Karpas-422 (cell line): ENCODE data around the gene SNX10. TPM values are rescaled to one million over a fixed set of nuclear protein-coding genes. Genes with fewer than 3 reads are reported as not detected.
A peak's percentile ranks its signal among the peaks of the same experiment; 100 is the strongest.
"Not testable (repeated sequence)": the region's sequence is repeated elsewhere in the genome, so short reads cannot be mapped to it uniquely, and the experiment has no call there.

Experiments
- DNase-seq: peaks from one replicate; pipeline ENCODE4 v3.0.0-alpha.2; 2015
- H2AFZ ChIP-seq: fragments of 200-600 bp; sonication (generic); 2 replicates; pipeline ENCODE4 v1.6.1; 2014; ENCODE audit warnings: antibody characterized with exemption, low read length, mixed read lengths
- H3K27ac ChIP-seq: fragments of 200-600 bp; sonication (generic); 2 replicates; pipeline ENCODE4 v1.5.1; 2014; ENCODE audit warnings: mild to moderate bottlenecking, low read length, moderate library complexity
- H3K27me3 ChIP-seq: fragments of 200-600 bp; sonication (generic); 2 replicates; pipeline ENCODE4 v1.6.1; 2014; ENCODE audit warnings: low read length, mixed read lengths
- H3K36me3 ChIP-seq: fragments of 200-600 bp; sonication (generic); 2 replicates; pipeline ENCODE4 v1.6.1; 2014; ENCODE audit warnings: low read length, mixed read lengths; ENCODE audit not compliant: insufficient read depth
- H3K4me1 ChIP-seq: fragments of 200-600 bp; sonication (generic); 2 replicates; pipeline ENCODE4 v1.6.1; 2014; ENCODE audit warnings: mild to moderate bottlenecking, low read length, mixed read lengths
- H3K4me2 ChIP-seq: fragments of 200-600 bp; sonication (generic); 2 replicates; pipeline ENCODE4 v1.6.1; 2014; ENCODE audit warnings: low read length, low read depth, mild to moderate bottlenecking; ENCODE audit not compliant: poor library complexity, severe bottlenecking
- H3K4me3 ChIP-seq: fragments of 200-600 bp; sonication (generic); 2 replicates; pipeline ENCODE4 v1.5.1; 2014; ENCODE audit warnings: mild to moderate bottlenecking, antibody characterized with exemption, low read length, mixed read lengths
- H3K79me2 ChIP-seq: fragments of 200-600 bp; sonication (generic); 2 replicates; pipeline ENCODE4 v1.6.1; 2014; ENCODE audit warnings: mild to moderate bottlenecking, low read length, mixed read lengths
- H3K9ac ChIP-seq: fragments of 200-600 bp; sonication (generic); 2 replicates; pipeline ENCODE4 v1.6.0; 2014; ENCODE audit warnings: low read length
- H3K9me2 ChIP-seq: fragments of 200-600 bp; sonication (generic), shearing (Covaris generic); replicated peaks from 2 replicates; pipeline ENCODE4 v1.6.0; 2014; ENCODE audit warnings: mild to moderate bottlenecking, low read length, moderate library complexity; ENCODE audit not compliant: insufficient read depth
- H3K9me3 ChIP-seq: fragments of 300-700, 200-600 bp; sonication (generic); 2 replicates; pipeline ENCODE4 v1.6.1; 2014; ENCODE audit warnings: low read length, mixed read lengths
- H4K20me1 ChIP-seq: fragments of 200-600 bp; sonication (generic); 2 replicates; pipeline ENCODE4 v1.6.1; 2014; ENCODE audit warnings: mild to moderate bottlenecking, antibody characterized with exemption, low read length, low read depth; ENCODE audit not compliant: insufficient read depth
- total RNA-seq: library from RNA; depleted of rRNA; stranded (reverse); fragments of >200 nt; shearing (Covaris generic); gene quantifications from 2 replicates; pipeline ENCODE4 v1.2.3, GENCODE V29; 2014; ENCODE audit warnings: low replicate concordance; rRNA removed

SNX10 gene
- total RNA-seq, result 4.9 and 24.2 TPM in 2 replicates

GRCh38 chr7:26291699-26292538, at the start of gene SNX10:
Gene SNX10, plus strand, starts transcription at chr7:26291862. Its CDS starts 54,581 bp downstream, at chr7:26346443.
- Histone ChIP-seq H3K4me2 (peak within 1 kb of the TSS; percentile 94), H2AFZ (peak within 1 kb of the TSS; percentile 97), H3K9me2 (no peaks in the 10 kb centered on the region), H3K9ac (peak within 1 kb of the TSS; percentile 87), H4K20me1 (no peaks in the 10 kb centered on the region), H3K4me1 (peaks cover 36% of the 10 kb centered on the region), H3K4me3 (peak within 1 kb of the TSS; percentile 92), H3K79me2 (peaks cover 30% of the 10 kb centered on the region), H3K27me3 (no peaks in the 10 kb centered on the region), H3K36me3 (no peaks in the 10 kb centered on the region; the same call in 1 of the 2 replicates), H3K27ac (peak within 1 kb of the TSS; percentile 29; the same call in 1 of the 2 replicates), H3K9me3 (no peaks in the 10 kb centered on the region)
- peak; percentile 89 for DNase-seq

GRCh38 chr7:26245150-26245549, 46.5 kb upstream of the SNX10 start:
- Histone ChIP-seq H3K9me2 (no peaks in the 10 kb centered on the region), H3K4me3 (no peak overlapping the region), H3K27ac (no peak overlapping the region), H3K79me2 (no peaks in the 10 kb centered on the region), H3K36me3 (no peaks in the 10 kb centered on the region), H3K4me2 (no peak overlapping the region), H3K4me1 (peaks cover 9% of the 10 kb centered on the region), H3K9me3 (no peaks in the 10 kb centered on the region), H3K27me3 (no peaks in the 10 kb centered on the region), H3K9ac (no peak overlapping the region), H4K20me1 (no peaks in the 10 kb centered on the region), H2AFZ (no peak overlapping the region)
- DNase-seq, result no peak

GRCh38 chr7:26250239-26250638, 41.4 kb upstream of the SNX10 start:
- Histone ChIP-seq H3K79me2 (no peaks in the 10 kb centered on the region), H4K20me1 (no peaks in the 10 kb centered on the region), H3K9ac (no peak overlapping the region), H3K4me2 (no peak overlapping the region), H3K36me3 (no peaks in the 10 kb centered on the region), H3K4me3 (no peak overlapping the region), H3K9me3 (no peaks in the 10 kb centered on the region), H3K27me3 (no peaks in the 10 kb centered on the region), H3K27ac (no peak overlapping the region), H3K4me1 (peaks cover 9% of the 10 kb centered on the region), H2AFZ (no peak overlapping the region), H3K9me2 (no peaks in the 10 kb centered on the region)
- DNase-seq, result no peak

GRCh38 chr7:26261866-26262265, 29.8 kb upstream of the SNX10 start:
- H3K9ac ChIP-seq, H3K4me3 ChIP-seq, H3K4me1 ChIP-seq, H3K27ac ChIP-seq, H3K4me2 ChIP-seq, H3K79me2 ChIP-seq, H4K20me1 ChIP-seq, DNase-seq, H3K9me3 ChIP-seq, H2AFZ ChIP-seq, H3K27me3 ChIP-seq, H3K9me2 ChIP-seq, H3K36me3 ChIP-seq: not testable (repeated sequence)

GRCh38 chr7:26265065-26265464, 26.6 kb upstream of the SNX10 start:
- DNase-seq, result no peak
- Histone ChIP-seq H3K4me1 (no peaks in the 10 kb centered on the region), H3K36me3 (no peaks in the 10 kb centered on the region), H3K9ac (no peak overlapping the region), H3K9me2 (no peaks in the 10 kb centered on the region; the same call in 1 of the 2 replicates), H2AFZ (no peak overlapping the region), H3K4me3 (no peak overlapping the region), H3K27me3 (no peaks in the 10 kb centered on the region), H3K9me3 (no peaks in the 10 kb centered on the region), H3K27ac (no peak overlapping the region), H4K20me1 (no peaks in the 10 kb centered on the region), H3K79me2 (no peaks in the 10 kb centered on the region), H3K4me2 (no peak overlapping the region)

- no peaks in the 10 kb centered on the region for H3K9me3 ChIP-seq
- no peak for DNase-seq
- H3K4me1 ChIP-seq, result no peaks in the 10 kb centered on the region
- H3K36me3 ChIP-seq, result no peaks in the 10 kb centered on the region
- no peak overlapping the region for H3K9ac ChIP-seq
- no peak overlapping the region for H3K4me3 ChIP-seq
- H3K27me3 ChIP-seq, result no peaks in the 10 kb centered on the region
- H3K79me2 ChIP-seq, result no peaks in the 10 kb centered on the region
- H4K20me1 ChIP-seq, result no peaks in the 10 kb centered on the region
- no peaks in the 10 kb centered on the region; the same call in 1 of the 2 replicates for H3K9me2 ChIP-seq
- no peak overlapping the region for H3K4me2 ChIP-seq
- H3K27ac ChIP-seq, result no peak overlapping the region
- H2AFZ ChIP-seq, result no peak overlapping the region
Observed at GRCh38 chr7:26265499-26266075, 26.1 kb upstream of the SNX10 start.

- H3K79me2 ChIP-seq, result no peaks in the 10 kb centered on the region
- H3K9ac ChIP-seq, result no peak overlapping the region
- no peak overlapping the region for H3K4me3 ChIP-seq
- no peak overlapping the region for H3K27ac ChIP-seq
- H3K36me3 ChIP-seq, result no peaks in the 10 kb centered on the region
- H3K4me1 ChIP-seq, result no peaks in the 10 kb centered on the region
- H3K9me2 ChIP-seq, result no peaks in the 10 kb centered on the region; the same call in 1 of the 2 replicates
- no peak overlapping the region for H2AFZ ChIP-seq
- no peaks in the 10 kb centered on the region for H4K20me1 ChIP-seq
- H3K4me2 ChIP-seq, result no peak overlapping the region
- H3K27me3 ChIP-seq, result no peaks in the 10 kb centered on the region
- no peak for DNase-seq
- H3K9me3 ChIP-seq, result no peaks in the 10 kb centered on the region
Observed at GRCh38 chr7:26267601-26268166, 24.0 kb upstream of the SNX10 start.

- H3K79me2 ChIP-seq, result no peaks in the 10 kb centered on the region
- no peaks in the 10 kb centered on the region for H3K9me3 ChIP-seq
- no peak for DNase-seq
- no peaks in the 10 kb centered on the region for H4K20me1 ChIP-seq
- H3K27me3 ChIP-seq, result no peaks in the 10 kb centered on the region
- H3K4me1 ChIP-seq, result peaks cover 9% of the 10 kb centered on the region
- H3K4me2 ChIP-seq, result no peak overlapping the region
- no peaks in the 10 kb centered on the region for H3K36me3 ChIP-seq
- H3K27ac ChIP-seq, result no peak overlapping the region
- no peak overlapping the region for H3K4me3 ChIP-seq
- H2AFZ ChIP-seq, result no peak overlapping the region
- no peak overlapping the region for H3K9ac ChIP-seq
- H3K9me2 ChIP-seq, result no peaks in the 10 kb centered on the region
Observed at GRCh38 chr7:26275213-26275612, 16.4 kb upstream of the SNX10 start.
